SK-N-SH treated with all-trans-retinoic acid at 6 μM for 48 hours (cell line): ENCODE results near the gene OR4D2.

Experiments
- ATAC-seq: fragments of 200-7000 bp; cut with Tn5 transposase; 3 replicates; pipeline ENCODE4 v1.9.1; 2020; ENCODE audit warnings: mild to moderate bottlenecking, moderate library complexity
- ARNTL ChIP-seq: fragments of 450-650 bp; formaldehyde crosslinking; IDR thresholded peaks from 2 replicates; pipeline ENCODE4 v1.5.0; 2020; ENCODE audit warnings: low read depth, mild to moderate bottlenecking, moderate library complexity, borderline replicate concordance
- BACH2 ChIP-seq: fragments of 250-450 bp; sonication (Bioruptor Pico); IDR thresholded peaks from 2 replicates; pipeline ENCODE4 v1.9.0; 2021; ENCODE audit warnings: mild to moderate bottlenecking, borderline replicate concordance
- CREB5 ChIP-seq: fragments of 250-450 bp; sonication (Bioruptor Pico); IDR thresholded peaks from 2 replicates; pipeline ENCODE4 v1.5.1; 2020; ENCODE audit warnings: low read depth, mild to moderate bottlenecking, moderate library complexity
- CSDC2 ChIP-seq: fragments of 250-450 bp; sonication (Bioruptor Pico); IDR thresholded peaks from 2 replicates; pipeline ENCODE4 v1.5.0; 2020; ENCODE audit warnings: mild to moderate bottlenecking, moderate library complexity
- ESRRG ChIP-seq: fragments of 250-450 bp; sonication (Bioruptor Pico); IDR thresholded peaks from 2 replicates; pipeline ENCODE4 v1.6.1; 2021; ENCODE audit warnings: mild to moderate bottlenecking
- GLIS3 ChIP-seq: fragments of 250-450 bp; sonication (Bioruptor Pico); IDR thresholded peaks from 2 replicates; pipeline ENCODE4 v1.5.0; 2020; ENCODE audit warnings: mild to moderate bottlenecking, moderate library complexity
- ISL1 ChIP-seq: fragments of 250-450 bp; sonication (Bioruptor Pico); IDR thresholded peaks from 2 replicates; pipeline ENCODE4 v2.1.2; 2022; ENCODE audit warnings: mild to moderate bottlenecking, moderate library complexity
- OSR1 ChIP-seq: fragments of 250-450 bp; sonication (Bioruptor Pico); IDR thresholded peaks from 2 replicates; pipeline ENCODE4 v1.8.0; 2022; ENCODE audit warnings: moderate library complexity, mild to moderate bottlenecking, inconsistent platforms
- POU6F1 ChIP-seq: fragments of 250-450 bp; sonication (Bioruptor Pico); IDR thresholded peaks from 2 replicates; pipeline ENCODE4 v1.8.0; 2021; ENCODE audit warnings: low read depth, mild to moderate bottlenecking, moderate library complexity, borderline replicate concordance
- PPARA ChIP-seq: fragments of 250-450 bp; sonication (Bioruptor Pico); IDR thresholded peaks from 2 replicates; pipeline ENCODE4 v1.5.0; 2020; ENCODE audit warnings: mild to moderate bottlenecking, borderline replicate concordance
- RARB ChIP-seq: fragments of 250-450 bp; sonication (Bioruptor Pico); IDR thresholded peaks from 2 replicates; pipeline ENCODE4 v1.8.0; 2021; ENCODE audit warnings: mild to moderate bottlenecking, moderate library complexity
- SNAI2 ChIP-seq: fragments of 250-450 bp; sonication (Bioruptor Pico); IDR thresholded peaks from 2 replicates; pipeline ENCODE4 v1.5.0; 2020; ENCODE audit warnings: mild to moderate bottlenecking, moderate library complexity
- TCF4 ChIP-seq: fragments of 250-450 bp; sonication (Bioruptor Pico); IDR thresholded peaks from 2 replicates; pipeline ENCODE4 v1.8.0; 2021; ENCODE audit warnings: mild to moderate bottlenecking, moderate library complexity, borderline replicate concordance
- TOX ChIP-seq: fragments of 250-450 bp; sonication (Bioruptor Pico); IDR thresholded peaks from 2 replicates; pipeline ENCODE4 v1.8.0; 2021; ENCODE audit warnings: mild to moderate bottlenecking, moderate library complexity, borderline replicate concordance
- ZC3H10 ChIP-seq: fragments of 250-450 bp; sonication (Bioruptor Pico); IDR thresholded peaks from 2 replicates; pipeline ENCODE4 v1.5.1; 2021; ENCODE audit warnings: mild to moderate bottlenecking, moderate library complexity
- ZFP3 ChIP-seq: fragments of 250-450 bp; sonication (Bioruptor Pico); IDR thresholded peaks from 2 replicates; pipeline ENCODE4 v1.5.0; 2020; ENCODE audit warnings: mild to moderate bottlenecking, moderate library complexity
- ZFP30 ChIP-seq: fragments of 450-650 bp; formaldehyde crosslinking; IDR thresholded peaks from 2 replicates; pipeline ENCODE4 v1.5.0; 2022; ENCODE audit warnings: mild to moderate bottlenecking, moderate library complexity
- ZNF565 ChIP-seq: fragments of 450-650 bp; formaldehyde crosslinking; conservative IDR thresholded peaks from 2 replicates; pipeline ENCODE4 v1.5.0; 2020; ENCODE audit warnings: low read depth, mild to moderate bottlenecking, moderate library complexity
- ZNF70 ChIP-seq: fragments of 450-650 bp; formaldehyde crosslinking; IDR thresholded peaks from 2 replicates; pipeline ENCODE4 v1.5.0; 2020; ENCODE audit warnings: mild to moderate bottlenecking, moderate library complexity
- ZNF8 ChIP-seq: fragments of 450-650 bp; formaldehyde crosslinking; IDR thresholded peaks from 2 replicates; pipeline ENCODE4 v1.5.0; 2020; ENCODE audit warnings: mild to moderate bottlenecking, moderate library complexity
- TF ChIP-seq, protein P1 (sequence below): fragments of 250-450 bp; sonication (Bioruptor Pico); IDR thresholded peaks from 2 replicates; pipeline ENCODE4 v1.5.0; 2020; ENCODE audit warnings: mild to moderate bottlenecking, moderate library complexity
- TF ChIP-seq, protein P2 (sequence below): fragments of 250-450 bp; sonication (Bioruptor Pico); IDR thresholded peaks from 2 replicates; pipeline ENCODE4 v1.5.1; 2021; ENCODE audit warnings: mild to moderate bottlenecking, moderate library complexity

OR4D2 gene

GRCh38 chr17:58202859-58203258 lies 36.1 kb downstream of the OR4D2 start:
- ATAC-seq = no peak
- TF ChIP-seq ZFP30 (CRISPR knock-in tag) = no peak
- TF ChIP-seq ZNF70 (CRISPR knock-in tag) = no peak
- TF ChIP-seq ZC3H10 (CRISPR knock-in tag) = no peak
- TF ChIP-seq OSR1 = no peak
- TF ChIP-seq TOX (CRISPR knock-in tag) = no peak
- TF ChIP-seq ZFP3 (CRISPR knock-in tag) = no peak
- no peak for TF ChIP-seq BACH2 (CRISPR knock-in tag)
- no peak for TF ChIP-seq CREB5 (CRISPR knock-in tag)
- TF ChIP-seq TCF4 (CRISPR knock-in tag) = no peak
- TF ChIP-seq ZNF8 (CRISPR knock-in tag) = no peak
- TF ChIP-seq GLIS3 (CRISPR knock-in tag) = no peak
- TF ChIP-seq ESRRG (CRISPR knock-in tag) = no peak
- no peak for TF ChIP-seq ISL1
- TF ChIP-seq, protein P1, sequence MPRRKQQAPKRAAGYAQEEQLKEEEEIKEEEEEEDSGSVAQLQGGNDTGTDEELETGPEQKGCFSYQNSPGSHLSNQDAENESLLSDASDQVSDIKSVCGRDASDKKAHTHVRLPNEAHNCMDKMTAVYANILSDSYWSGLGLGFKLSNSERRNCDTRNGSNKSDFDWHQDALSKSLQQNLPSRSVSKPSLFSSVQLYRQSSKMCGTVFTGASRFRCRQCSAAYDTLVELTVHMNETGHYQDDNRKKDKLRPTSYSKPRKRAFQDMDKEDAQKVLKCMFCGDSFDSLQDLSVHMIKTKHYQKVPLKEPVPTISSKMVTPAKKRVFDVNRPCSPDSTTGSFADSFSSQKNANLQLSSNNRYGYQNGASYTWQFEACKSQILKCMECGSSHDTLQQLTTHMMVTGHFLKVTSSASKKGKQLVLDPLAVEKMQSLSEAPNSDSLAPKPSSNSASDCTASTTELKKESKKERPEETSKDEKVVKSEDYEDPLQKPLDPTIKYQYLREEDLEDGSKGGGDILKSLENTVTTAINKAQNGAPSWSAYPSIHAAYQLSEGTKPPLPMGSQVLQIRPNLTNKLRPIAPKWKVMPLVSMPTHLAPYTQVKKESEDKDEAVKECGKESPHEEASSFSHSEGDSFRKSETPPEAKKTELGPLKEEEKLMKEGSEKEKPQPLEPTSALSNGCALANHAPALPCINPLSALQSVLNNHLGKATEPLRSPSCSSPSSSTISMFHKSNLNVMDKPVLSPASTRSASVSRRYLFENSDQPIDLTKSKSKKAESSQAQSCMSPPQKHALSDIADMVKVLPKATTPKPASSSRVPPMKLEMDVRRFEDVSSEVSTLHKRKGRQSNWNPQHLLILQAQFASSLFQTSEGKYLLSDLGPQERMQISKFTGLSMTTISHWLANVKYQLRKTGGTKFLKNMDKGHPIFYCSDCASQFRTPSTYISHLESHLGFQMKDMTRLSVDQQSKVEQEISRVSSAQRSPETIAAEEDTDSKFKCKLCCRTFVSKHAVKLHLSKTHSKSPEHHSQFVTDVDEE (CRISPR knock-in tag) = no peak
- TF ChIP-seq, all 23 proteins: peak for 0

DNA sequence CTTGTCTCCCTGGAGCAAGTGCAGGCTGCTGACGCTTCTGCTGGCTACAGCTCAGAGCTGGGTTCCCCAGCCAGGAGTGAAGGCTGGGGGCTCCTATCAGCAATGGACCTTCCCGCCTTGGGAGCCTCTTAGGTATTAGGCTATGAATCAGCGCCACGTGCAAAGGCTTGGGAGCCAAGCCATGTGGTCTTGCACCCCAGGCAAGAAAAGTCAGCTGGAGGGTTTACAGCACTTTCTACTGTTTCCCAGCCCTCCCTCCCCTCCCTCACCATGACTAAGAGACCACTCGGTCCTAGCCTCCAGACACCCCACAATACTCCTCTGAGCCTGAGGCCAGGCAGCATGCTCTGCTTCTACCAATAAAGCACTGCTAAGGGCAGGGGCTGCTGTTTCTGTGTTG lies 38.0 kb downstream of the OR4D2 start:
- TF ChIP-seq SNAI2 (no peak), CSDC2 (no peak), ARNTL (CRISPR knock-in tag) (no peak), TCF4 (CRISPR knock-in tag) (no peak), ZNF8 (CRISPR knock-in tag) (no peak), ZNF70 (CRISPR knock-in tag) (no peak), ISL1 (no peak), OSR1 (no peak), RARB (CRISPR knock-in tag) (no peak), ZNF565 (CRISPR knock-in tag) (no peak), ZC3H10 (CRISPR knock-in tag) (no peak), GLIS3 (CRISPR knock-in tag) (no peak), CREB5 (CRISPR knock-in tag) (no peak), PPARA (CRISPR knock-in tag) (no peak)
- TF ChIP-seq, protein P2, sequence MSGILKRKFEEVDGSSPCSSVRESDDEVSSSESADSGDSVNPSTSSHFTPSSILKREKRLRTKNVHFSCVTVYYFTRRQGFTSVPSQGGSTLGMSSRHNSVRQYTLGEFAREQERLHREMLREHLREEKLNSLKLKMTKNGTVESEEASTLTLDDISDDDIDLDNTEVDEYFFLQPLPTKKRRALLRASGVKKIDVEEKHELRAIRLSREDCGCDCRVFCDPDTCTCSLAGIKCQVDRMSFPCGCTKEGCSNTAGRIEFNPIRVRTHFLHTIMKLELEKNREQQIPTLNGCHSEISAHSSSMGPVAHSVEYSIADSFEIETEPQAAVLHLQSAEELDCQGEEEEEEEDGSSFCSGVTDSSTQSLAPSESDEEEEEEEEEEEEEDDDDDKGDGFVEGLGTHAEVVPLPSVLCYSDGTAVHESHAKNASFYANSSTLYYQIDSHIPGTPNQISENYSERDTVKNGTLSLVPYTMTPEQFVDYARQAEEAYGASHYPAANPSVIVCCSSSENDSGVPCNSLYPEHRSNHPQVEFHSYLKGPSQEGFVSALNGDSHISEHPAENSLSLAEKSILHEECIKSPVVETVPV (CRISPR knock-in tag) = no peak
- no peak for ATAC-seq

GRCh38 chr17:58205936-58206335 lies 39.2 kb downstream of the OR4D2 start:
- TF ChIP-seq ZNF565 (CRISPR knock-in tag) (no peak), POU6F1 (CRISPR knock-in tag) (no peak), TCF4 (CRISPR knock-in tag) (no peak)
- TF ChIP-seq, protein P2 (CRISPR knock-in tag) = no peak
- no peak for ATAC-seq
